ENCODE measurements around the gene CHST10. TPM values are rescaled to one million over a fixed set of nuclear protein-coding genes. Genes with fewer than 3 reads are reported as not detected.
A peak's percentile ranks its signal among the peaks of the same experiment; 100 is the strongest.

Gene CHST10
- total RNA-seq, 2 experiments from 2014 or later, result 3.3 to 4.5 TPM

- H3K4me3 Mint-ChIP-seq, result no peak overlapping the region
- H3K27me3 Mint-ChIP-seq (ENCODE audit: low read depth), result no peaks in the 10 kb centered on the region
- CTCF ChIA-PET, result interaction anchor here (0.7 to 1.0 kb wide), 2 partner anchors 37 to 451 kb away, joined by 3 read pairs; no protein-coding TSS in a partner anchor
- no peak for DNase-seq
- peaks cover 4% of the 10 kb centered on the region for H3K4me1 Mint-ChIP-seq (ENCODE audit: low read depth)
- H3K36me3 Mint-ChIP-seq (ENCODE audit: low read depth), result no peaks in the 10 kb centered on the region
- intact Hi-C loops (cut with micrococcal nuclease), result loop anchor here (5.0 kb wide), 2 partner anchors 181 to 561 kb away; no protein-coding TSS in a partner anchor
- H3K27ac Mint-ChIP-seq, result no peak overlapping the region
- H3K9me3 Mint-ChIP-seq, result peaks cover 11% of the 10 kb centered on the region
Measured at GRCh38 chr2:100426384-100426720, 8.9 kb upstream of the CHST10 start.

GRCh38 chr2:100425573-100426383, 8.3 kb upstream of the CHST10 start:
- H3K36me3 Mint-ChIP-seq (ENCODE audit: low read depth), result no peaks in the 10 kb centered on the region
- no peak for DNase-seq
- CTCF ChIA-PET, result interaction anchor here (0.7 to 1.0 kb wide), 4 partner anchors 11 to 881 kb away, joined by 3 read pairs; no protein-coding TSS in a partner anchor
- H3K4me1 Mint-ChIP-seq (ENCODE audit: low read depth), result peaks cover 4% of the 10 kb centered on the region
- no peak overlapping the region for H3K4me3 Mint-ChIP-seq
- H3K9me3 Mint-ChIP-seq, result peaks cover 11% of the 10 kb centered on the region
- intact Hi-C loops (cut with micrococcal nuclease), result loop anchor here (5.0 kb wide), 2 partner anchors 182 to 562 kb away; no protein-coding TSS in a partner anchor
- no peak overlapping the region for H3K27ac Mint-ChIP-seq
- no peaks in the 10 kb centered on the region for H3K27me3 Mint-ChIP-seq (ENCODE audit: low read depth)

GRCh38 chr2:100425107-100425506, 7.6 kb upstream of the CHST10 start:
- Mint-ChIP-seq H3K4me3 (no peak overlapping the region), H3K36me3 (ENCODE audit: low read depth) (no peaks in the 10 kb centered on the region), H3K9me3 (peaks cover 6% of the 10 kb centered on the region), H3K27ac (no peak overlapping the region), H3K4me1 (ENCODE audit: low read depth) (peaks cover 4% of the 10 kb centered on the region), H3K27me3 (ENCODE audit: low read depth) (no peaks in the 10 kb centered on the region)
- DNase-seq, result no peak
- intact Hi-C loops (cut with micrococcal nuclease), result loop anchor here (5.0 kb wide), 2 partner anchors 182 to 562 kb away; no protein-coding TSS in a partner anchor
- CTCF ChIA-PET, result interaction anchor here (0.7 kb wide), 2 partner anchors 11 to 880 kb away, joined by 3 read pairs; no protein-coding TSS in a partner anchor

- H3K4me3 Mint-ChIP-seq, result no peak overlapping the region
- CTCF ChIA-PET, result no interaction called here
- peaks cover 4% of the 10 kb centered on the region for H3K4me1 Mint-ChIP-seq (ENCODE audit: low read depth)
- peaks cover 6% of the 10 kb centered on the region for H3K9me3 Mint-ChIP-seq
- no peaks in the 10 kb centered on the region for H3K36me3 Mint-ChIP-seq (ENCODE audit: low read depth)
- H3K27me3 Mint-ChIP-seq (ENCODE audit: low read depth), result no peaks in the 10 kb centered on the region
- intact Hi-C loops (cut with micrococcal nuclease), result no loop called here
- no peak for DNase-seq
- H3K27ac Mint-ChIP-seq, result no peak overlapping the region
Measured at GRCh38 chr2:100424277-100424875, 6.9 kb upstream of the CHST10 start.

- Mint-ChIP-seq H3K4me1 (ENCODE audit: low read depth) (peaks cover 5% of the 10 kb centered on the region), H3K27me3 (ENCODE audit: low read depth) (no peaks in the 10 kb centered on the region), H3K36me3 (ENCODE audit: low read depth) (no peaks in the 10 kb centered on the region), H3K4me3 (no peak overlapping the region), H3K9me3 (no peaks in the 10 kb centered on the region), H3K27ac (no peak overlapping the region)
- DNase-seq, result no peak
- intact Hi-C loops (cut with micrococcal nuclease), result no loop called here
- CTCF ChIA-PET, result interaction anchor here (0.6 kb wide), 1 partner anchor 1346 kb away, joined by 3 read pairs; no protein-coding TSS in a partner anchor
Measured at GRCh38 chr2:100423631-100424030, 6.2 kb upstream of the CHST10 start.

GRCh38 chr2:100422320-100423055, 5.0 kb upstream of the CHST10 start:
- intact Hi-C loops (cut with micrococcal nuclease), result no loop called here
- Mint-ChIP-seq H3K27ac (no peak overlapping the region), H3K27me3 (ENCODE audit: low read depth) (no peaks in the 10 kb centered on the region)

GRCh38 chr2:100419915-100420314, 2.4 kb upstream of the CHST10 start:
- CTCF ChIA-PET, result interaction anchor here (0.7 kb wide), 1 partner anchor 20 kb away, joined by 5 read pairs; no protein-coding TSS in a partner anchor
- H3K9me3 Mint-ChIP-seq, result no peaks in the 10 kb centered on the region
- no peak overlapping the region for H3K27ac Mint-ChIP-seq
- H3K36me3 Mint-ChIP-seq (ENCODE audit: low read depth), result no peaks in the 10 kb centered on the region
- intact Hi-C loops (cut with micrococcal nuclease), result no loop called here
- no peak overlapping the region for H3K4me3 Mint-ChIP-seq
- peaks cover 21% of the 10 kb centered on the region for H3K4me1 Mint-ChIP-seq (ENCODE audit: low read depth)
- no peaks in the 10 kb centered on the region for H3K27me3 Mint-ChIP-seq (ENCODE audit: low read depth)
- DNase-seq, result no peak

More at GRCh38 chr2:100422320-100423055, 5.0 kb upstream of the CHST10 start:
- Mint-ChIP-seq H3K9me3 (no peaks in the 10 kb centered on the region), H3K4me1 (ENCODE audit: low read depth) (peaks cover 8% of the 10 kb centered on the region), H3K4me3 (no peak overlapping the region), H3K36me3 (ENCODE audit: low read depth) (no peaks in the 10 kb centered on the region)
- peak; percentile 12 for DNase-seq
- CTCF ChIA-PET, result no interaction called here

DNA sequence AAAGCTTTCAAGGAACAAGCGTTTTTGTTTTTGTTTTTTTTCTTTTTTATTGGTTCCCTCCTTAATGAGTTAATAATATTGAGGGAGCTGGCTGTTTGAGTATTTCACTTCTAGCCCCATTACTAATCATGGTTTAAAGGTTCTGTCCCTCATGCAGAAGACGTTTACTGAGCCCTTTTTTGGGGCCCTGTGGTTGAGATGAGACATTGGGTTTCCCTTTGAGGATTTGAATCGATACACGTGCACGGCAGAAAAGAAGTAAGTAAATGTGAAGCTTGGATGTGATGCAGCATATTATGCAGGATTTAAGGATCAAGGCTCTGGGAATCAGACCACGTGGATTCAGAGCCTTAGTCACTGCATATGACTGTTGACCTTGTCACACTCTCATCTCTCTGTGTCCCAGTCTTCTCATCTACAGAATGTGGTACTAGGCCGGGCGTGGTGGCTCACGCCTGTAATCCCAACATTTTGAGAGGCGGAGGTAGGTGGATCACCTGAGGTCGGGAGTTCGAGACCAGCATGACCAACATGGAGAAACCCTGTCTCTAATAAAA, 1.0 kb upstream of the CHST10 start:
- H3K4me1 Mint-ChIP-seq (ENCODE audit: low read depth), result peaks cover 21% of the 10 kb centered on the region
- H3K27ac Mint-ChIP-seq, result no peak overlapping the region
- H3K36me3 Mint-ChIP-seq (ENCODE audit: low read depth), result no peaks in the 10 kb centered on the region
- peak; percentile 47 for DNase-seq
- no peaks in the 10 kb centered on the region for H3K9me3 Mint-ChIP-seq
- H3K4me3 Mint-ChIP-seq, result peak overlapping the region; percentile 38
- no peaks in the 10 kb centered on the region for H3K27me3 Mint-ChIP-seq (ENCODE audit: low read depth)
- intact Hi-C loops (cut with micrococcal nuclease), result no loop called here
- CTCF ChIA-PET, result no interaction called here

DNA sequence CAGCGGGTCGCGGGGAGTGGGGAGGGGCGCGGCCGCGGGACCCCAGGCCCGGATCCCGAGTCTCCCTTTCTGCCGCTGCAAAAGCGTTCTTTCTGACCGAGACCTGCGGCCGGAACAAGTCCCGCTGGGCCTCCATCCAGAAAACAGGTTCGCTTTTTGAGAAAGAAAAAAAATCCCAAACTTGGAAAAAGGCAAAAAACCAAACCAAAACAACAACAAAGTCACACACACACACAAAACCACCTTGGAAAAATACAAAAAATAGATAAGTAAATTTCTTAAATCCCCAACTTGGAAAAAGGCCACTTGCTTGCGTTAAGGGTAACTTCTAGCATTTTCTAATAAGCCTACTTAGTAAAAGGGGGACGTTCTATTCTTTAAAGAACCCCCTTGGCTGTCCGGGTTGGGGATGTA, 250 bp upstream of the CHST10 start:
- peaks cover 21% of the 10 kb centered on the region for H3K4me1 Mint-ChIP-seq (ENCODE audit: low read depth)
- no peaks in the 10 kb centered on the region for H3K36me3 Mint-ChIP-seq (ENCODE audit: low read depth)
- peak; percentile 8 for DNase-seq
- H3K27me3 Mint-ChIP-seq (ENCODE audit: low read depth), result no peaks in the 10 kb centered on the region
- intact Hi-C loops (cut with micrococcal nuclease), result loop anchor here (2.0 kb wide), 1 partner anchor 145 kb away; the partner anchor contains the start of gene PDCL3
- CTCF ChIA-PET, result interaction anchor here (1.1 kb wide), 1 partner anchor 284 kb away, joined by 4 read pairs; no protein-coding TSS in a partner anchor
- no peaks in the 10 kb centered on the region for H3K9me3 Mint-ChIP-seq
- H3K4me3 Mint-ChIP-seq, result peak overlapping the region; percentile 75
- H3K27ac Mint-ChIP-seq, result no peak overlapping the region

GRCh38 chr2:100416397-100416934, 1.0 kb downstream of the CHST10 start:
- Mint-ChIP-seq H3K27me3 (ENCODE audit: low read depth) (no peaks in the 10 kb centered on the region), H3K36me3 (ENCODE audit: low read depth) (no peaks in the 10 kb centered on the region), H3K4me1 (ENCODE audit: low read depth) (peaks cover 21% of the 10 kb centered on the region), H3K4me3 (peak overlapping the region; percentile 85), H3K27ac (peak overlapping the region; percentile 1), H3K9me3 (no peaks in the 10 kb centered on the region)
- intact Hi-C loops (cut with micrococcal nuclease), result loop anchor here (2.0 kb wide), 1 partner anchor 146 kb away; the partner anchor contains the start of gene PDCL3
- no peak for DNase-seq
- CTCF ChIA-PET, result interaction anchor here (0.6 to 2.4 kb wide), 4 partner anchors 116 to 282 kb away, joined by 3 to 6 read pairs (median 5); no protein-coding TSS in a partner anchor

DNA sequence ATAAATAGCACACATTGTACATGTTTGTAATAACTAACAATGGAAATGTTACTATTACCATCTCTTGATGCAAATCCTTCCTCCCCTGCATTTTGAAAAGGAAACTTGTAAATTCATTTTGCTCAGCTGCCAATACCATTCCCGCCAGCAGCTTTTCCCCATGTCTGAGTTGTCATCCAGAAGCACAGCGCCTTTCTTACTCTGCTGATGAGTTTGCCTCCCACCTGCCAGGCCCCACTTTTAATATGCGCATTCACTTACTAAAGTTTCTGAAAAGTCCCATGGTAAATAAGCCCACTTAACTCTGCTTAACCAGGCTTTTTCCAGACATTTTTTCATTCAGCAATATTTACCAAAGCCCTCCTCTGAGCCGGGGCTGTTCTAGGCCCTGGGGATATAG, 3.9 kb downstream of the CHST10 start:
- intact Hi-C loops (cut with micrococcal nuclease), result no loop called here
- DNase-seq, result no peak
- Mint-ChIP-seq H3K27ac (no peak overlapping the region), H3K27me3 (ENCODE audit: low read depth) (no peaks in the 10 kb centered on the region), H3K36me3 (ENCODE audit: low read depth) (no peaks in the 10 kb centered on the region), H3K9me3 (no peaks in the 10 kb centered on the region), H3K4me1 (ENCODE audit: low read depth) (peaks cover 19% of the 10 kb centered on the region), H3K4me3 (no peak overlapping the region)
- CTCF ChIA-PET, result no interaction called here
